HK-2 (cell line): ENCODE results near the gene TMEM121B.

Experiments
- DNase-seq: peaks from one replicate; pipeline ENCODE4 v3.0.0-alpha.2; 2018; ENCODE audit not compliant: unreplicated experiment

The TMEM121B gene

DNA sequence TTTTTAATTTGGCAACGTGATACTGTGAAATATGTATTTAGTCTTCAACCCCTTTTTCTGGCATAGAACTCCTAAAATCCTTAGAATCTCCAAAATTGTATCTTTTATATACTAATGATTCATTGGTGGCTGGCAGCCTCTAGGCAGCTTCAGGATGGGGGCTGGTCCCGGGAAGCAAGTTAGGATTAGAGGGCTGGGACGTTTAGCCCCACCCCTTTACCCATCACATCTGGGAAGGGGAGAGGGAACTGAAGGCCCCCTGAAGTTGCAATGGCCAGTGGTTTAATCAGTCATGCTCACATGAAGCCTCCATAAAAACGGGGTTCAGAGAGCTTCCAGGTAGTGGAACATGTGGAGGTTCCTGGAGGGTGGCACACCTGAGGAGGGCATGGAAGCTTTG lies 29.3 kb downstream of the TMEM121B start:
- no peak for DNase-seq

DNA sequence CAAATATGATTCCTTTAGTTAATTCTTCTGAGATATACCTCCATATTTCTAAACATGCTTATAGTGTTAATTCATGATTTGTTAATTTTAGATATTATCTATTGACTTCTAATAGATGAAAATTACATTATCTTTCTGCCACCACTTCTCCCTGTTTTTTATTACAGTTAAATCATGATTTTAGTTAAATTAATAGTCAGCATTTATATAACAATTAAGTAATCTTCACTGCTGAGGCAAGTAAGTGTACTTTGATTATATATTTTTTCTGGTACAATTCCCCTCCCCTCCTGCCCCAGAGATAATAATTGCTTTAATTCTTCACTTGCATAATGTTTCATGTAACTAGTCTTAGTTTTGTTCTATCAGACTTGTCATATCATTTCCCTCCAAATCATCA lies 30.6 kb downstream of the TMEM121B start:
- DNase-seq = no peak

- DNase-seq = no peak
Measured at GRCh38 chr22:17087498-17088131, 33.5 kb downstream of the TMEM121B start.

DNA sequence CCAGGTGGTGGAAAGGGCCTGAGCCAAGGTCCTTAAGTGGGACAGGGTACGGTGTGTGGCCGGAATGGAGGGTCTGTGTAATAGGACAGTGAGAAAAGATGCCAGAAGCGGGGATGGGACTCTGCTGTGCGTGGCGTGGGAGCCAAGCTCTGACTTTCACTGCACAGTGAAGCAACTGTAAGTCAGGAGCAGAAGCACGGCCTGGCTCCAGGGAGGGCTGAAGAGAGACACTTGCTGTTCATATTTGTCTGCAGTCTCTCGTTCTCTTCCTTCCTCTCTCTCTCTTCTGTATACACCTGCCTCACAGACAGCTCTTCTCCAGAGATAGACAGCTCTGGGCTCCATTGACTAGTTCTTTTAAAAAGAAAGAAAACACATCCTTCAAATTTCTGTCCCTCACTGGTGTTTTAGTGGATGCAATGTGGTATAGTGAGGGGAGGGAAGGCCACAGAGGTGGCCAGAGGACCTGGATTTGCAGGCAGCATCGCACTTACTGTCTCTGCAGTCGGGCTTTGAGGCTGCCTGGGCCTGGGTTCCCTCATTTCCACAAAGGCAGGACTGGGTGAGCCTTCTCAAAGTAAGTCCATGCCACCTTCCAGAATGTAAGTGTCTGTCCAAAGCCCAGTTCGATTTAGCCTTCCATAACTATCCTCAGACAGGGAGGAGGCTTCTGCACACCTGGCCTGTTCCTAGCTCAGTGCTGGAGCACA lies 34.2 kb downstream of the TMEM121B start:
- DNase-seq = no peak

- no peak for DNase-seq
Measured at GRCh38 chr22:17086296-17086695, 34.9 kb downstream of the TMEM121B start.

GRCh38 chr22:17085277-17086181 lies 35.6 kb downstream of the TMEM121B start:
- no peak for DNase-seq

DNA sequence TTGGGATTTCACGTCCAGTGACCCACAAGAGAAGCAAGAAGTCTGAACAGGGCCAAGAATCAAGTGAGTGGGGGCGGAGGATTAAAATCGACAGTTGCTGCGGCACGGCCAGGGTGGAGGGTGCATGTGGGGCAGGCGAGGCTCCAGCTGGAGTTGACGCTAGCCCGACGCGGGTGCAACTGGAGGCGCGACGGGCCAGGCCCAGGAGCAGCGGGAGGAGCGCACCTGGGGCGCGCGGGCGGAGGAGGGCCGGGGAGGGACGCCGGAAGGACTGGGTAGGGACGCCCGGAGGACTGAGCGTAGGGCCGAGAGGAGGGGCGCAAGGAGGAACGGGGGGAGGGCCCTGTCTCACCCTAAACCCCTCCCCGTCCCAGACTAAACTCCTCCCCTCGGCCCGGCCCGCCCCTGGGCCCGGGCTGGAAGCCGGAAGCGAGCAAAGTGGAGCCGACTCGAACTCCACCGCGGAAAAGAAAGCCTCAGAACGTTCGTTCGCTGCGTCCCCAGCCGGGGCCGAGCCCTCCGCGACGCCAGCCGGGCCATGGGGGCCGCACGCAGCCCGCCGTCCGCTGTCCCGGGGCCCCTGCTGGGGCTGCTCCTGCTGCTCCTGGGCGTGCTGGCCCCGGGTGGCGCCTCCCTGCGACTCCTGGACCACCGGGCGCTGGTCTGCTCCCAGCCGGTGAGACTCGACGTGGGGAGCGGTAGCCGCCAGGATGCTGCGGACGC lies 36.4 kb downstream of the TMEM121B start, which contains the start of gene IL17RA:
Gene IL17RA (plus strand): TSS at position 447 of the 723 bp plus-strand sequence. CDS start 92 bp downstream, at position 539.
- DNase-seq = peak; percentile 88

- no peak for DNase-seq
Measured at GRCh38 chr22:17083811-17084441, 37.2 kb downstream of the TMEM121B start.

- DNase-seq = no peak
Measured at GRCh38 chr22:17083255-17083654, 37.9 kb downstream of the TMEM121B start.

GRCh38 chr22:17079572-17079971 lies 41.6 kb downstream of the TMEM121B start:
- no peak for DNase-seq

DNA sequence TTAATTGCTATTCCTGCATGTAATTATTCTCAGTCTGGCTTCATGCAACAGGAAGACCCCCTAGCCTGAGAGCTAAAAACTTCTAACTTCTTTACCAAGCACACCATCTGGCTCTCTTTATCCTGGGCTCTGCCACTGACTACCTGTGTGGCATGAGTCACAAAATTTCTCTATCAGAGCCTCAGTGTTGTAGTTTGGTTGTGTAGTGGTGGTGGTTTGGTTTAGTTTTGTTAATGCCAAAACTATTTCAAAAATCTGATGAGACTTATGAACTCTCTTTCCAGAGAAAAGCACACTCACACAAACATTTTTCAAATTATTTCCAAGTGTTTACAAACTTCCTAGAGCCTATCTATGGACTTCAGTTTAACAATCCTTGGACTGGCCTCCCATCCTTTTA lies 43.9 kb downstream of the TMEM121B start:
- no peak for DNase-seq

DNA sequence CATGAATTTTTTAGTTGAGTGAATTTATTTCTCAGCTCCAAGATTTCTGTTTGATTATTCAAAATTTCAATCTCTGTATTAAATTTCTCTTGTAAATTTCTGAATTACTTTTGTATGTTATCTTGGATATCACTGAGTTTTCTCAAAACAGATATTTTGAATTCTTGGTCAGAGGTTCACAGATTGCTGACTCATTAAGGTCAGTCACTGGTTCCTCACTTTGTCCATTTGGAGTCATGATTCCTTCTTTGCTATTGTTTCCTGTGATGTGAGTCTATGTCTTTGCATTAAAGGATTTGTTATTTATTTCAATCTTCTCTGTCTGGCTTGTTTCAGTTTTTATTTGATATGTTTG lies 46.5 kb downstream of the TMEM121B start:
- no peak for DNase-seq

GRCh38 chr22:17072877-17073276 lies 48.3 kb downstream of the TMEM121B start:
- DNase-seq = no peak
